ENCODE measurements around the gene RGS12. TPM values are rescaled to one million over a fixed set of nuclear protein-coding genes. Genes with fewer than 3 reads are reported as not detected.
A peak's percentile ranks its signal among the peaks of the same experiment; 100 is the strongest.

Gene RGS12
- total RNA-seq, 1 experiment from 2014 or later = 26.3 TPM

DNA sequence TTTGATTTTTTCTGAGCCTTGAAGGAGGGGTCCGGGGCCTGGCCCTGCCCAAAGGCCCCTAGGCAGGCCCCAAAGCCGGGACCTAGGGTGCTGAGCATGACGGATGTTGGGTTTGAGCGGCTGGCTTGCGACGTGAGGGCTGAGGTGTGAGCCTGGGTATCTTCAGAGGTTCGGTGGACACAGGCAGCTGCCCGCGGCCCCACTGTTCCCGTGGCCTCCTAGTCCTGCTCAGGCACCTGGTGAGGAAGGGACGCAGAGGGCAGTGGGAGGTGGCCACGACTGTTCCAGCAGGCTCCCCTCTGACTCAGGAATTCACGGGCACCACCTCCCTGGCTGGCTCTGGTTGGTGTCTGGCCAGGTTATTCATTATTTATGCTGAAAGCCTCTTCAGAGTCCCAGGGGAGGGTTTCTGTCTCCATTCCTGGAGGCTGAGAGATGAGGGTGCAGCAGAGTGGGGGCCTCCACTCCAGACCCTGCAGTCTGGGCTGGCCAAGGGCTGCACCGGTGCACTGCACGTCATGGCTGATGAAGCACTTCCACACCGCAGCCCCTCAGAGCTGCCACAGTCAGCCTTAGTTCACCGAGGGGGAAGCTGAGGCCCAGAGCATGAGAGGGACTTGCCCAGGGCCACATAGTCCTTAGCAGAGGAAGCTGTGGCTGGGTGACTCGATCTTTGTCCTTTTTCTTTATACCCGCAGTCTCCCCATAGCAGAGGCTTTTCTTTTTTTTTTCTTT is 41.7 kb upstream of the RGS12 start:
- H3K4me1 ChIP-seq = no peaks in the 10 kb centered on the region
- no peak overlapping the region for H3K4me3 ChIP-seq
- no peak for DNase-seq
- no peaks in the 10 kb centered on the region for H3K36me3 ChIP-seq
- H3K27ac ChIP-seq = no peak overlapping the region
- no peaks in the 10 kb centered on the region for H3K9me3 ChIP-seq (replicated peaks)
- no peaks in the 10 kb centered on the region for H3K27me3 ChIP-seq

DNA sequence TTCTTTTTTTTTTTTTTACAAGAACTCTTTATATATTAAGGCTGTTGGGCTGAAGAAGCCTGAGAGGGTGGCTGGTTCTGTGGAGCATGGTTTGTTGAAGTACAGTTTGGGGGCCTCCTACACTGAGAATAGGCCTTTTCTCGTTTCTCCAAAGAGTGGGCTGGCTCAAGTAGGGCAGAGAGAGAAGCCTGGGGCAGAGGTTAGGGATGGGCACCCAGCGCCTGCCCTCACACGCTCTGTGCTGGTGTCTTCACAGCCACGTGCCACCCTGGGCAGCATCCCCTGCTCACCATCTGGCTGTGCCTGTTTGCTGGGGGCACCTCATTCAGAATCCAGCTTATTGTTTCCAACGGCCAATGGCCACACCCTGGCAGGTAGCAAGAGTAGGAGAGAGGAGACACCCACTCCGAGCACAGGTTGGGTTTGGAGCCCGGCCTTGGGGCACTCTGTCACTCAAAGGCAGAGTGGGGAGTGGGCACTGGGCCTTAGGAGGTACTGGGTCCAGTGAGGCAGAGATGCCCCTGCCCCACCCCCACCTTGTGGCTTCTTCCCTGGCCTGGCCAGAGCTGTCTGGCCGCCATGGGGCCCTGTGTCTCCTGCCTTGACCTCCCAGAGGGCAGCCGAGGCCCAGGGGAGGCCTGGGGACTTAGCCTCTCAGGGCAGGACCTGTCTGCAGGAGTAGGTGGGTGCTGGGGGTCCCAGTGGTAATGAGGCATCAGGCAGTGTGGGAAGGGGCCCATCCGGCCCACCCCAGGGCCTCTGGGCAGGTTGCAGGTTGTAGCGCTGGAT is 40.9 kb upstream of the RGS12 start:
- H3K9me3 ChIP-seq (replicated peaks) = no peaks in the 10 kb centered on the region
- H3K27ac ChIP-seq = no peak overlapping the region
- H3K4me3 ChIP-seq = no peak overlapping the region
- no peaks in the 10 kb centered on the region for H3K4me1 ChIP-seq
- H3K36me3 ChIP-seq = no peaks in the 10 kb centered on the region
- H3K27me3 ChIP-seq = no peaks in the 10 kb centered on the region
- no peak for DNase-seq

- Histone ChIP-seq H3K27me3 (no peaks in the 10 kb centered on the region), H3K4me3 (no peak overlapping the region), H3K36me3 (no peaks in the 10 kb centered on the region), H3K27ac (no peak overlapping the region), H3K4me1 (no peaks in the 10 kb centered on the region), H3K9me3 (replicated peaks) (no peaks in the 10 kb centered on the region)
- no peak for DNase-seq
Measured at GRCh38 chr4:3252480-3252828, 40.4 kb upstream of the RGS12 start.

- H3K9me3 ChIP-seq (replicated peaks) = no peaks in the 10 kb centered on the region
- DNase-seq = peak in 1 of 2 experiments; percentile 2
- H3K27ac ChIP-seq = no peak overlapping the region
- H3K27me3 ChIP-seq = no peaks in the 10 kb centered on the region
- H3K4me1 ChIP-seq = no peaks in the 10 kb centered on the region
- no peaks in the 10 kb centered on the region for H3K36me3 ChIP-seq
- H3K4me3 ChIP-seq = no peak overlapping the region
Measured at GRCh38 chr4:3252831-3253641, 39.8 kb upstream of the RGS12 start.

- Histone ChIP-seq H3K4me1 (no peaks in the 10 kb centered on the region), H3K4me3 (no peak overlapping the region), H3K27ac (no peak overlapping the region), H3K27me3 (no peaks in the 10 kb centered on the region), H3K36me3 (no peaks in the 10 kb centered on the region), H3K9me3 (replicated peaks) (no peaks in the 10 kb centered on the region)
- peak in 1 of 2 experiments; percentile 7 for DNase-seq
Measured at GRCh38 chr4:3253808-3254207, 39.0 kb upstream of the RGS12 start.

GRCh38 chr4:3254302-3255131 is 38.3 kb upstream of the RGS12 start:
- DNase-seq = peak in 1 of 2 experiments; percentile 9
- no peaks in the 10 kb centered on the region for H3K4me1 ChIP-seq
- no peaks in the 10 kb centered on the region for H3K36me3 ChIP-seq
- no peak overlapping the region for H3K4me3 ChIP-seq
- no peaks in the 10 kb centered on the region for H3K9me3 ChIP-seq (replicated peaks)
- no peaks in the 10 kb centered on the region for H3K27me3 ChIP-seq
- no peak overlapping the region for H3K27ac ChIP-seq

DNA sequence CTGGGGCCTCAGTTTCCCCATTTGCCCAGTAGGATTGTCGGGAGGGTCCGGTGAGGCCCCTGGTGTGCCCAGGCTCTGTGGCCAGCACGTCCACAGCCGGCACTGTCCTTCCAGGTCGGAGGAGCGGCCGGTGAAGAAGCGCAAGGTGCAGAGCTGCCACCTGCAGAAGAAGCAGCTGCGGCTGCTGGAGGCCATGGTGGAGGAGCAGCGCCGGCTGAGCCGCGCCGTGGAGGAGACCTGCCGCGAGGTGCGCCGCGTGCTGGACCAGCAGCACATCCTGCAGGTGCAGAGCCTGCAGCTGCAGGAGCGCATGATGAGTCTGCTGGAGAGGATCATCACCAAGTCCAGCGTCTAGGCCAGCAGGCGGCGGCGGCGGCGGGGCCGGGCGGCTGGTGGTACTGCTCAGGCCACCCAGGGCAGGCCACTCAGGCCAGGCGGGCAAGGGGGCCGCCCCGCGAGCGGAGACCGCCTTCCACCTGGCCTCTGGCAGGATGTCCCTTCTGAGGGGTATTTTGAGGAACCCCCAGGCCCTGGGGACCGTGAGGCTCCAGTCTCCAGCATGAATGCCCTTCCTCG is 37.1 kb upstream of the RGS12 start:
- peak in 1 of 2 experiments; percentile 2 for DNase-seq
- Histone ChIP-seq H3K4me3 (no peak overlapping the region), H3K27me3 (no peaks in the 10 kb centered on the region), H3K27ac (no peak overlapping the region), H3K4me1 (no peaks in the 10 kb centered on the region), H3K36me3 (no peaks in the 10 kb centered on the region), H3K9me3 (replicated peaks) (no peaks in the 10 kb centered on the region)

- peak in 1 of 2 experiments; percentile 2 for DNase-seq
- no peak overlapping the region for H3K27ac ChIP-seq
- H3K4me1 ChIP-seq = no peaks in the 10 kb centered on the region
- no peaks in the 10 kb centered on the region for H3K36me3 ChIP-seq
- H3K4me3 ChIP-seq = no peak overlapping the region
- H3K9me3 ChIP-seq (replicated peaks) = no peaks in the 10 kb centered on the region
- H3K27me3 ChIP-seq = no peaks in the 10 kb centered on the region
Measured at GRCh38 chr4:3256230-3257102, 36.4 kb upstream of the RGS12 start.

DNA sequence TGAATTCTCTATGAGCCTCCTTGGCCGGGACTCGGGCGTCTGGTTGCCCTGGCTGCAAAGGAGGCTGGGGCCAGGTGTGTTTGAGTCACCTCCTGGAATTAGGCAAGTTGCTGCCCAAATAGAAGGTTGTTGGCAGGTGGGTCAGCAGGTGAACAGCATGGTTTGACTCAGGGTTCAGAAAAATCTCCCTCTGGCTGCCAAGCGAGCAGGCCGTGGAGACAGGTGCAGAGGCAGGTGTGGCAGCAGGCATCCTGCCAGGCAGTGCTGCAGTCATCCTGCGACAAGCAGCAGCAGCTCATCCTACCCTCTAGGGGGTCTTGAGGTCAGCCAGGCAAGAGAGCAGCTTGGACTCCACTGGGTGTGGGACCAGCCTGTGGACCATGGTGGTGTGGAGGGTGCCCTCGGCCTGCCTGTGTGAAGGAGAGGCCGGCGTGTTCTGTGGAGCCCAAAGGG is 35.7 kb upstream of the RGS12 start:
- Histone ChIP-seq H3K9me3 (replicated peaks) (no peaks in the 10 kb centered on the region), H3K27me3 (no peaks in the 10 kb centered on the region), H3K27ac (no peak overlapping the region), H3K4me3 (no peak overlapping the region), H3K36me3 (no peaks in the 10 kb centered on the region), H3K4me1 (no peaks in the 10 kb centered on the region)
- DNase-seq = peak in 1 of 2 experiments; percentile 5

DNA sequence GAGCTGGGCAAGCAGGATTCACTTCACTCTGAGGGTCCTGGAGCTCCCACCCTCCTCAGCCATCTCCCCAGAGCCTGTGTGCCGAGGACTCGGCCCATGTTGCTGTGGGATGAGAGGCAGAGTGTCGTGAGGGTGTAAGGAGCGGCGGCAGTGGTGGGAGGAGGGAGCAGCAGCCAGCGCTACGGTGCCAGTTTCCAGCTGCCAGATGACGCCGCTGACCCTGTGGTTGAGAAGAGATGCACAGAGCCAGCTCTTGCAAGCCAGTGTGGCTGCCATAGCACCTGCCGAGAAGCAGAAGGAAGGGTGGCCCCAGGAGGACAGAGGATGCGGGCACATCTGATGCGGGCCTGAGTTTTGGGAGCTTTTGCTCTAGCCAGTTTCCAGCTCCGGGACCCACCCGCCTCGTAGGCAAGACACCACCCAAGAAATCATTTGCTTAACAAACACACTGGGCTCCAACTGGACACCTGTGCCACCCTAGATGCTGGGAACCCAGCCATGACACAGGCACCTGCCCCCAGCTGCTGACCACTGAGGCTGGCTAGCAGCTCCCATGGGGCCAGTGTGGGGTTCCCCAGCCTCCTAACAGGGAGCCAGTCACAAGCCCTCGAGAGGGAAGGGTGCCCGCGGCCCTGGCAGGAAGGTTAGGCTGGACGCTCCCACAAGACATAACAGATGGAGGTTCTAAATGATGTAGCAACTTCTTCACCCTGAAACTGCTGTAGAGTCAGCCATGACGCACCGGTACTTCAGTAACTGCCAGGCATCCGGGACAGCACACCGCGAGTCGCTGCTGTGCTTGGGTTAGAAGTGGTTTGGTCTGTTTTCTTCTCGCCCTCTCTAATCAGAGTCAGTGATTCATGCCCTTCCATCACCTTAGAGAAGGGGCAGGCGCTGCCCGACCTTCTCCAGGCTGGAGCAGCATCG is 35.0 kb upstream of the RGS12 start:
- H3K36me3 ChIP-seq = no peaks in the 10 kb centered on the region
- H3K9me3 ChIP-seq (replicated peaks) = no peaks in the 10 kb centered on the region
- no peak overlapping the region for H3K27ac ChIP-seq
- peak in 1 of 2 experiments; percentile 2 for DNase-seq
- no peak overlapping the region for H3K4me3 ChIP-seq
- H3K27me3 ChIP-seq = no peaks in the 10 kb centered on the region
- H3K4me1 ChIP-seq = no peaks in the 10 kb centered on the region

- no peak overlapping the region for H3K27ac ChIP-seq
- H3K4me1 ChIP-seq = no peaks in the 10 kb centered on the region
- H3K36me3 ChIP-seq = no peaks in the 10 kb centered on the region
- H3K9me3 ChIP-seq (replicated peaks) = no peaks in the 10 kb centered on the region
- no peak overlapping the region for H3K4me3 ChIP-seq
- DNase-seq = peak in 1 of 2 experiments; percentile 4
- H3K27me3 ChIP-seq = no peaks in the 10 kb centered on the region
Measured at GRCh38 chr4:3261411-3262207, 31.2 kb upstream of the RGS12 start.
